Ascending aorta (tissue), 2 donors: ENCODE results near the gene ME1. TPM values are rescaled to one million over a fixed set of nuclear protein-coding genes. Genes with fewer than 3 reads are reported as not detected.
"Not testable (repeated sequence)": the region's sequence is repeated elsewhere in the genome, so short reads cannot be mapped to it uniquely, and the experiment has no call there.

Experiments used
- DNase-seq, 2 donors: peaks; one replicate each; pipeline ENCODE4 v3.0.0-alpha.2; 2019; ENCODE audit warnings: low spot score in 2 of 2
- H3K27ac ChIP-seq, 2 donors: fragments of 200-600 bp; sonication (generic); one replicate each; pipeline ENCODE4 v1.5.1; 2016 to 2017; ENCODE audit warnings: mild to moderate bottlenecking in 1 of 2
- H3K27me3 ChIP-seq: fragments of 200-600 bp; sonication (generic); one replicate; pipeline ENCODE4 v1.5.1; 2017
- H3K36me3 ChIP-seq, 2 donors: fragments of 200-600 bp; sonication (generic); one replicate each; pipeline ENCODE4 v1.5.1; 2016
- H3K4me1 ChIP-seq, 2 donors: fragments of 200-600 bp; sonication (generic); one replicate each; pipeline ENCODE4 v1.5.1; 2016 to 2017; ENCODE audit warnings: mild to moderate bottlenecking in 1 of 2
- H3K4me3 ChIP-seq, 2 donors: fragments of 200-600 bp; sonication (generic); one replicate each; pipeline ENCODE4 v1.5.1; 2016 to 2017; ENCODE audit warnings: mild to moderate bottlenecking in 1 of 2
- H3K9me3 ChIP-seq, 2 donors: fragments of 200-600 bp; sonication (generic); one replicate each; pipeline ENCODE4 v1.5.1; 2016
- CTCF ChIP-seq, 3 experiments: fragments of 200-600 bp in 2 of 3; fragments of 450-650 bp in 1 of 3; sonication (generic) in 2 of 3; IDR thresholded peaks; one replicate each; pipeline ENCODE4 v1.5.1; 2016 to 2019; ENCODE audit warnings: antibody characterized with exemption in 3 of 3, mild to moderate bottlenecking in 1 of 3, moderate library complexity in 1 of 3
- intact Hi-C: fragments of 100-400 bp; cut with DNase I; formaldehyde crosslinking; loops from one replicate; pipeline ENCODE4 v1.15.1; 2023
- total RNA-seq: library from RNA; depleted of rRNA; stranded (reverse); fragments of >200 nt; gene quantifications from one replicate; pipeline ENCODE4 v1.1.0, GENCODE V29; 2016

Gene ME1
- total RNA-seq, 1 donor from 2014 or later, result 8.4 TPM

- no peak overlapping the region for H3K27ac ChIP-seq
- intact Hi-C loops, result no loop called here
- no peak for TF ChIP-seq CTCF (IDR thresholded peaks at IDR 0.05)
- H3K36me3 ChIP-seq, result peaks cover 0 to 7% of the 10 kb centered on the region in 2 donors
- no peak overlapping the region for H3K4me3 ChIP-seq
- DNase-seq, result no peak
- H3K4me1 ChIP-seq, result no peaks in the 10 kb centered on the region
- no peaks in the 10 kb centered on the region for H3K27me3 ChIP-seq
- H3K9me3 ChIP-seq, result peaks cover 0 to 11% of the 10 kb centered on the region in 2 donors
These were observed 71.2 kb downstream of the ME1 start for GRCh38 chr6:83359638-83360037.

GRCh38 chr6:83354747-83355146 lies 76.1 kb downstream of the ME1 start:
- no peak for TF ChIP-seq CTCF (IDR thresholded peaks at IDR 0.05)

GRCh38 chr6:83352424-83353061 lies 78.3 kb downstream of the ME1 start:
- Histone ChIP-seq H3K4me1 (no peaks in the 10 kb centered on the region), H3K27ac (no peak overlapping the region), H3K4me3 (no peak overlapping the region), H3K36me3 (no peaks in the 10 kb centered on the region), H3K9me3 (no peaks in the 10 kb centered on the region), H3K27me3 (no peaks in the 10 kb centered on the region)
- TF ChIP-seq CTCF (IDR thresholded peaks at IDR 0.05), result no peak
- no peak for DNase-seq
- intact Hi-C loops, result no loop called here

More at GRCh38 chr6:83354747-83355146, 76.1 kb downstream of the ME1 start:
- no peaks in the 10 kb centered on the region for H3K4me1 ChIP-seq
- no peak overlapping the region for H3K27ac ChIP-seq
- H3K27me3 ChIP-seq, result no peaks in the 10 kb centered on the region
- peaks cover 0 to 3% of the 10 kb centered on the region in 2 donors for H3K9me3 ChIP-seq
- DNase-seq, result no peak
- peaks cover 0 to under 1% of the 10 kb centered on the region in 2 donors for H3K36me3 ChIP-seq
- intact Hi-C loops, result no loop called here
- no peak overlapping the region for H3K4me3 ChIP-seq

- Histone ChIP-seq H3K4me1 (no peaks in the 10 kb centered on the region), H3K27me3 (no peaks in the 10 kb centered on the region), H3K4me3 (no peak overlapping the region), H3K27ac (no peak overlapping the region), H3K9me3 (no peaks in the 10 kb centered on the region), H3K36me3 (peaks cover 7 to 12% of the 10 kb centered on the region in 2 donors)
- DNase-seq, result no peak
- intact Hi-C loops, result no loop called here
- TF ChIP-seq CTCF (IDR thresholded peaks at IDR 0.05), result no peak
These were observed 87.7 kb downstream of the ME1 start for GRCh38 chr6:83343121-83343520.

GRCh38 chr6:83341765-83342164 lies 89.1 kb downstream of the ME1 start:
- no peak overlapping the region for H3K4me3 ChIP-seq
- intact Hi-C loops, result no loop called here
- peaks cover 7 to 12% of the 10 kb centered on the region in 2 donors for H3K36me3 ChIP-seq
- H3K4me1 ChIP-seq, result no peaks in the 10 kb centered on the region
- no peaks in the 10 kb centered on the region for H3K9me3 ChIP-seq
- TF ChIP-seq CTCF (IDR thresholded peaks at IDR 0.05), result no peak
- no peaks in the 10 kb centered on the region for H3K27me3 ChIP-seq
- DNase-seq, result no peak
- H3K27ac ChIP-seq, result no peak overlapping the region

GRCh38 chr6:83333916-83334315 lies 96.9 kb downstream of the ME1 start:
- intact Hi-C loops, H3K9me3 ChIP-seq, DNase-seq, H3K27ac ChIP-seq, H3K27me3 ChIP-seq, H3K4me3 ChIP-seq, H3K4me1 ChIP-seq, H3K36me3 ChIP-seq: not testable (repeated sequence)
